Myometrial cell (primary cell): ENCODE data around the gene ARL14EP. TPM values are rescaled to one million over a fixed set of nuclear protein-coding genes. Genes with fewer than 3 reads are reported as not detected.

Experiments used
- total RNA-seq: library from RNA; depleted of rRNA; stranded (reverse); fragments of >200 nt; gene quantifications from 2 replicates; pipeline ENCODE4 v1.2.3, GENCODE V29; 2015

The ARL14EP gene
- 19.7 and 20.2 TPM in 2 replicates for total RNA-seq

DNA sequence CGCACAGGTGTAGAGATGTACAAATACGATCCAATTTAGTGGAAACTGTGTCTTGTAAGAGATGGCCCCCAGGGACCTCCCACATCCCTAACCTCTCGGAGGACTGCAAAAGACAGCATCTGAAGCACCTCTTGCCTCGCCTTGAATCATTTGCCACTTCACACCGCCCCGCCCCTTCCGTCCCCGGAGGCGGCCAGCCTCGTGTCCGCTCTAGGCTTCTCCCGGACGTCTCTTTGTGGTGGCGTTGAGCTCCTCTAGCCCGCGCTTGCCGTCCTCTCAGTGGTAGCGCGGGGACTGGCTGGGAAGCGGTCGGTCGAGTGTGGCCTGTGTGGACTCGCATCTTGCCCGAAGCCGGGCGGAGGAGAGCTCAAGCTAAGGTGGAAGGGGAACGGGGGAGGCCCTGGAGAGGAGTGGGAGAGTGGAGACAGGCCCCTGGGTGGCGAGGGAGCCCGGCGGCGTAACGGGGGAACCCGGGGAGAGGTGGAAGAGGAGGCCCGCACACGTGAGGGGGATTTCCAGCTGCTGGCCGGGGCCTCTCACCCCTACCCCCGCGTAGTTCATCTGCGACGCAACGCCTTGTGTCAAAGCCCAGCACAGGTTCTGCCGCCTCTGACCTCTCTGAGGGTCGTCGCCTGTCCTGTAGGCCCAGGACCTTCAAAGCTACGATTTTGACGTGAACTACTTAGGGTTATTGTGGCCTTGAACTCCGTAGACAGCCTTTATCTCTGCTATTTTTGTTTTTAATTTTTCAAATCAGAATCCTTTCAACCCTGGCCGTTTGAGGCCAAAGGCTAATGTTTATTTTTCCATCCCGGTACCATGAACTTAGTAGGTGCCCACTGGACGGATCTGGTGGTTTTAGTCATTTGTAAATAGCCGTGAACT is at the start of gene ARL14EP:
Gene ARL14EP (plus strand): TSS at position 279 of the 885 bp plus-strand sequence. CDS start 7,845 bp downstream, outside the sequence.

Other genes with a start within 250 kb of the ARL14EP start
- not detected in 2 replicates for gene FSHB, start 92.1 kb upstream of the ARL14EP start, total RNA-seq